ENCODE results near the gene LMNA. TPM values are rescaled to one million over a fixed set of nuclear protein-coding genes. Genes with fewer than 3 reads are reported as not detected.

The LMNA gene
- polyA plus RNA-seq, 3 donors: 16.5 to 45.5 (median 24.7) TPM

DNA sequence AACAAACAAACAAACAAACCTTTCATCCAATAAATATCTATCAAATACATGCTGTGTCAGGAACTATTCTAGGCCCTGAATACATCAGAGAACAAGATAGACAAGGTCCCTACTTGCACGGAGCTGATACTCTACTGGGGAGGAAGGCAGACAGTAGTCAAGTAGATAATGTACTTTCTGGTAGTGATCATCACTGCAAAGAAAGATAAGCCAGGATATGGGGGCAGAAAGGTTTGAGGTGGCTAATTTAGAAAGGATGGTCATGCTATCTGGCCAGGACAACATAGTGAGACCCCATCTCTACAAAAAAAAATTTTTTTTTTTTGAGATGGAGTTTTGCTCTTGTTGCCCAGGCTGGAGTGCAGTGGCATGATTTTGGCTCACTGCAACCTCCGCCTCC is 22.9 kb upstream of the LMNA start:
- Mint-ChIP-seq H3K4me1 (peaks cover 28% of the 10 kb centered on the region), H3K9me3 (peaks cover 0 to 11% (median 0%) of the 10 kb centered on the region in 7 donors), H3K4me3 (peak overlapping the region in 1 of 2 donors; percentile 56), H3K27me3 (ENCODE audit: low read depth in 3 of 3) (peaks cover 65 to 82% (median 76%) of the 10 kb centered on the region in 3 donors), H3K36me3 (peaks cover 0 to 3% of the 10 kb centered on the region in 2 donors), H3K27ac (no peak overlapping the region)
- Histone ChIP-seq H3K79me2 (ENCODE audit: insufficient read depth, low read length) (no peaks in the 10 kb centered on the region), H3K27ac (ENCODE audit: low read depth in 1 of 2, low read length in 2 of 2) (no peak overlapping the region), H4K20me1 (ENCODE audit: insufficient read depth, low read length) (no peaks in the 10 kb centered on the region), H3K4me2 (replicated peaks; ENCODE audit: extremely low read depth, low read length, poor library complexity, severe bottlenecking) (no peak overlapping the region), H3K4me1 (ENCODE audit: control insufficient read depth in 1 of 2, insufficient read depth in 2 of 2, low read length in 2 of 2) (peaks cover 25 to 28% of the 10 kb centered on the region in 2 donors), H3K36me3 (replicated peaks in 1 of 2; ENCODE audit: control insufficient read depth in 1 of 2, insufficient read depth in 2 of 2, low read length in 2 of 2) (no peaks in the 10 kb centered on the region), H3K4me3 (replicated peaks in 1 of 3; ENCODE audit: low read depth in 2 of 3, low read length in 3 of 3) (no peak overlapping the region), H3K9me3 (replicated peaks in 1 of 2; ENCODE audit: control insufficient read depth in 1 of 2, insufficient read depth in 1 of 2, low read length in 2 of 2) (no peaks in the 10 kb centered on the region), H2AFZ (ENCODE audit: insufficient read depth, low read depth, low read length, poor library complexity, severe bottlenecking) (no peak overlapping the region), H3K9ac (ENCODE audit: insufficient read depth, low read length, poor library complexity, severe bottlenecking) (no peak overlapping the region), H3K27me3 (ENCODE audit: control insufficient read depth in 2 of 2, insufficient read depth in 2 of 2, low read length in 2 of 2) (peaks cover 14 to 62% of the 10 kb centered on the region in 2 donors)
- DNase-seq: no peak
- TF ChIP-seq, protein P1, sequence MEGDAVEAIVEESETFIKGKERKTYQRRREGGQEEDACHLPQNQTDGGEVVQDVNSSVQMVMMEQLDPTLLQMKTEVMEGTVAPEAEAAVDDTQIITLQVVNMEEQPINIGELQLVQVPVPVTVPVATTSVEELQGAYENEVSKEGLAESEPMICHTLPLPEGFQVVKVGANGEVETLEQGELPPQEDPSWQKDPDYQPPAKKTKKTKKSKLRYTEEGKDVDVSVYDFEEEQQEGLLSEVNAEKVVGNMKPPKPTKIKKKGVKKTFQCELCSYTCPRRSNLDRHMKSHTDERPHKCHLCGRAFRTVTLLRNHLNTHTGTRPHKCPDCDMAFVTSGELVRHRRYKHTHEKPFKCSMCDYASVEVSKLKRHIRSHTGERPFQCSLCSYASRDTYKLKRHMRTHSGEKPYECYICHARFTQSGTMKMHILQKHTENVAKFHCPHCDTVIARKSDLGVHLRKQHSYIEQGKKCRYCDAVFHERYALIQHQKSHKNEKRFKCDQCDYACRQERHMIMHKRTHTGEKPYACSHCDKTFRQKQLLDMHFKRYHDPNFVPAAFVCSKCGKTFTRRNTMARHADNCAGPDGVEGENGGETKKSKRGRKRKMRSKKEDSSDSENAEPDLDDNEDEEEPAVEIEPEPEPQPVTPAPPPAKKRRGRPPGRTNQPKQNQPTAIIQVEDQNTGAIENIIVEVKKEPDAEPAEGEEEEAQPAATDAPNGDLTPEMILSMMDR (IDR thresholded peaks at IDR 0.05): no peak
- intact Hi-C loops (cut with micrococcal nuclease): loop anchor here (2.0 to 10.0 kb wide), 3 partner anchors 73 to 136 kb away; no protein-coding TSS in a partner anchor
- 100% methylated on average over 1 of the region's 2 CpGs for WGBS (ENCODE audit: insufficient coverage)

DNA sequence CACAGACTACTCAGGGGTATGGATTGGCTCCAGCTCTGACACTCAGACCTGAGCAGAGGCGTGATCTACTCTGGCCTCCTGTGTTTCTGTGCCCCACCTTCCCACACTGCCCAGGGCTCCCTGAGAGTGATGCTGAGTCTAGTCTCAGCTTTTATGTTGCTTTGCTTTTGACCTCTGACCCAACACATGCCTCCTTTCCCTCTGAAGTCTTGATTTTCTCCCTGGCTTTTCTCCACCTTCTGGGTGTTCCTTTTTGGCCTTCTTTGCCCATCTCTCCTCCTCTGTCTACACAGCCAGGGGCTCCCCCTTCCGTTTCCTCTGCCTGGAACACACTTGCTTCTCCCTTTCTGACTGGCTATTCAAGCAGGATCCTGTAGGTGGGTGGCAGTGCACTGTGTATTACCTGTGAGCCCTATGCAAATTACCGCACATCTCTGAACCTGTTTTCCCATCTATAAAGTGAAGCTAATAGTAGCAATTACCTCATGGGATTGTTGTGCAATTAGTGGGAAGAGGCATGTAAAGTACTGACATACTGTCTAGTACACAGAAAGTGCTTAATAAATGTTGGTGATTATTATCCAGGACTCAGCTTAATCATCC is 18.5 kb upstream of the LMNA start:
- H3K4me1 ChIP-seq (ENCODE audit: control insufficient read depth in 1 of 2, insufficient read depth in 2 of 2, low read length in 2 of 2): peaks cover 12 to 20% of the 10 kb centered on the region in 2 donors
- peak overlapping the region in 5 of 7 donors; percentile 83 to 97 (median 94) for H3K27ac Mint-ChIP-seq
- H3K4me3 Mint-ChIP-seq: peak overlapping the region in 1 of 2 donors; percentile 85
- H3K4me1 Mint-ChIP-seq: peaks cover 27% of the 10 kb centered on the region
- peaks cover 90 to 99% (median 94%) of the 10 kb centered on the region in 3 donors for H3K27me3 Mint-ChIP-seq (ENCODE audit: low read depth in 3 of 3)
- peaks cover 0 to 16% (median 0%) of the 10 kb centered on the region in 7 donors for H3K9me3 Mint-ChIP-seq
- peaks cover 0 to 4% of the 10 kb centered on the region in 2 donors for H3K9me3 ChIP-seq (replicated peaks in 1 of 2; ENCODE audit: control insufficient read depth in 1 of 2, insufficient read depth in 1 of 2, low read length in 2 of 2)
- no peak overlapping the region for H3K4me3 ChIP-seq (replicated peaks in 1 of 3; ENCODE audit: low read depth in 2 of 3, low read length in 3 of 3)
- WGBS (ENCODE audit: insufficient coverage): 100% methylated on average over 1 of the region's 3 CpGs
- no peak overlapping the region for H3K4me2 ChIP-seq (replicated peaks; ENCODE audit: extremely low read depth, low read length, poor library complexity, severe bottlenecking)
- no peaks in the 10 kb centered on the region for H3K36me3 ChIP-seq (replicated peaks in 1 of 2; ENCODE audit: control insufficient read depth in 1 of 2, insufficient read depth in 2 of 2, low read length in 2 of 2)
- peak in 2 of 3 donors; percentile 39 to 49 for DNase-seq
- no peak overlapping the region for H3K9ac ChIP-seq (ENCODE audit: insufficient read depth, low read length, poor library complexity, severe bottlenecking)
- peaks cover 48 to 97% of the 10 kb centered on the region in 2 donors for H3K27me3 ChIP-seq (ENCODE audit: control insufficient read depth in 2 of 2, insufficient read depth in 2 of 2, low read length in 2 of 2)
- no peaks in the 10 kb centered on the region for H4K20me1 ChIP-seq (ENCODE audit: insufficient read depth, low read length)
- peaks cover 7 to 14% of the 10 kb centered on the region in 2 donors for H3K36me3 Mint-ChIP-seq
- no peak overlapping the region for H3K27ac ChIP-seq (ENCODE audit: low read depth in 1 of 2, low read length in 2 of 2)
- TF ChIP-seq, protein P1 (IDR thresholded peaks at IDR 0.05): no peak
- H3K79me2 ChIP-seq (ENCODE audit: insufficient read depth, low read length): no peaks in the 10 kb centered on the region
- intact Hi-C loops (cut with micrococcal nuclease): loop anchor here (2.0 to 10.0 kb wide), 3 partner anchors 31 to 69 kb away; no protein-coding TSS in a partner anchor
- no peak overlapping the region for H2AFZ ChIP-seq (ENCODE audit: insufficient read depth, low read depth, low read length, poor library complexity, severe bottlenecking)

Measured in CD14-positive monocyte (primary cell).